HL-60/S4 treated with retinoic acid at 250 ng/mL for 4 days and 3 days (cell line): ENCODE results near the gene RPL35.

ENCODE experiments used
- in situ Hi-C: fragments of 300-500 bp; cut with MboI; formaldehyde crosslinking; loops from 2 replicates; pipeline ENCODE4 v1.7.0; 2022; ENCODE audit warnings: low sequenced_read_pairs

RPL35 gene

GRCh38 chr9:124828489-124829333, 33.0 kb downstream of the RPL35 start:
- in situ Hi-C loops: no loop called here

DNA sequence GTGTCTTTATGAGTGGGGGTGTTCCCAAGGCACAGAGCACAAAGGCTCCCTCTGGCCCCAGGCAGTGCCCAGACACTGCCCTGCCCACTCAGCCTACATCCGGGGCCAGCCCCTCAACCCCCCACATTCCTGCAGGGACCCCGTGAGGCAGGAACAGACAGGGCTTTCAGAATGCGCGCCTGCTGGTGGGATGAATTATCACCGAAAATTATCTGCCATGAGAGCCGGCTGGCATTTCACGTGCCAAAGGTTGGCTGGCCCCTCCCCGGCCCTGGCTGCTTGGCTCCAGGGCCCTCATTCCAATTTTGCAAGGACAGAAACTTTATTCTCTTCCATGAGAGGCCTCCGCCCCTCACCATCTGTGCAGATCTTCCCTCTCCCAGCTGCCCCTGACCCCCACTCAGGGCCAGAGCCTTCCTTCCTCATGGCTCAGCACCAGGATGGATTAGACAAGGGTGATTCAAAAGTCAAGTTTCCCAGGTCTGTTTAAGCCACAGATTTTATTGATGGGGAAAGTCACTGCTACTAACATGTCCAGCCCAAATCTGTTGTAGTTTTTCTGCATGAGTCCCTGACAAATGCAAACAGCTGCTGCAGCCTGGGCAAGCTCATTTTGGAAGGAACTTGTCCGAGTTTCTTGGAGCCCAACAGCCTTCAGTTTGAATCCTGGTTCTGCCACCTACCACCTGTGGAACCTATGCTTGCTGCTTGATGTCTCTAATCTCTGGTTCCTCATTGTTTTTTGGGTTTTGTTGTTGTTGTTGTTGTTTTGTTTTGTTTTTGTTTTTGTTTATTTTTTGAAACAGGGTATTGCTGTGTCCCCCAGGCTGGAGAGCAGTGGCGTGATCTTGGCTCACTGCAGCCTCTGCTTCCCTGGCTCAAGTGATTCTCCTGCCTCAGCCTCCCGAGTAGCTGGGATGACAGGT, 40.8 kb downstream of the RPL35 start:
- in situ Hi-C loops: no loop called here

- in situ Hi-C loops: no loop called here
Observed at GRCh38 chr9:124818431-124819281, 43.1 kb downstream of the RPL35 start.

DNA sequence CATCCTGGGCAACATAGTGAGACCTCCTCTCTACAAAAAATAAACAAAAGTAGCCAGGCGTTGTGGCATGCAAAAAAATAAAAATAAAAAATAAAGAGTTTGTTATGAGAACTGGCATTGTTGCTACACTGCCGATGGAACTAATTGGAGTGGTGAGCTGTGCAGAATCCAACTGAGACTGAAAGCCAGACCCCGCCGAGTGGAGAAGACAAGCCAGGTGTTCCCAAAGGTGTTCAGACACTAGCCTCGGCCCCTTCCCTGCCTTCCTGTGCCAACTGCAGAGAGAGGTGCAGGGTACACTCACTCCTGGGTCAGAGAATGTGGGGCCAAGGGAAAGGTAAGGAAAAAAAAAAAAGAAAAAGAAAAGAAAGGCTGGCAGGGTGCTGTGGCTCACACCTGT, 46.2 kb downstream of the RPL35 start:
- in situ Hi-C loops: no loop called here

- in situ Hi-C loops: no loop called here
Observed at GRCh38 chr9:124814164-124814535, 47.6 kb downstream of the RPL35 start.

- in situ Hi-C loops: no loop called here
Observed at GRCh38 chr9:124813501-124814163, 48.1 kb downstream of the RPL35 start.

DNA sequence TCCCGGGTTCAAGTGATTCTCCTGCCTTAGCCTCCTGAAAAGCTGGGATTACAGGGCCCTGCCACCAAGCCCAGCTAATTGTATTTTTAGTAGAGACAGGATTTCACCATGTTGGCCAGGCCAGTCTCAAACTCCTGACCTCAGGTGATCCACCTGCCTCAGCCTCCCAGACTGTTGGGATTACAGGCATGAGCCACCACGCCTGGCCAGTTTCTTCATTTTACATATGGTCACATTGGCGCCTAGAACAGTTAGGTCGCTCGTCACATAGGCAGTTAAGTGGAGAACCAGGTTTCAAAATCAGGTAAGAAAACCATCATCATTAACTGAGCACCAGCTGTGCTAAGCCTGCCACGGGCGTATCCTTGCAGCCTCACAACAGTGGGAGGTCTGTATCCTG, 48.7 kb downstream of the RPL35 start:
- in situ Hi-C loops: no loop called here

DNA sequence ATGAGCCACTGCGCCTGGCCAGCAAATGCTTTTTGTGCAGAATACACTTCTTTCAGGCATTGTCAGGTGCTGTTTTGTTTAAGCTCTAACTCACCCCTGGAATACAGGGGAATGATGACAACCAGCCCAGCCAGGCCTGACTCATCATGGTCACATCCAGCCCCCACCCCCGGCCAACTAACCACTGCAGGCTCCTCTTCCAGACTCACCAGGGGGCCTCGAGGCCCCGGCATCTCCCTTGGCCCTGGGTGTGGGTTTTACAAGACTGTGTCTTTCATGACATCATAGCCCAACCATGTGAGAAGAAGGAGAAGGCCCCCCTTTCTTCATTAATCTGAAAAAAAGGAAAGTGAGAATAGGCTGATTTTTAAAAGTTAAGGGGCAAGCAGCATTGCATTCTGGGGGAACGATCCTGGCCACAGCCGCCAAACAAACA, 49.3 kb downstream of the RPL35 start:
- in situ Hi-C loops: no loop called here

- in situ Hi-C loops: no loop called here
Observed at GRCh38 chr9:124810663-124811355, 50.9 kb downstream of the RPL35 start.

DNA sequence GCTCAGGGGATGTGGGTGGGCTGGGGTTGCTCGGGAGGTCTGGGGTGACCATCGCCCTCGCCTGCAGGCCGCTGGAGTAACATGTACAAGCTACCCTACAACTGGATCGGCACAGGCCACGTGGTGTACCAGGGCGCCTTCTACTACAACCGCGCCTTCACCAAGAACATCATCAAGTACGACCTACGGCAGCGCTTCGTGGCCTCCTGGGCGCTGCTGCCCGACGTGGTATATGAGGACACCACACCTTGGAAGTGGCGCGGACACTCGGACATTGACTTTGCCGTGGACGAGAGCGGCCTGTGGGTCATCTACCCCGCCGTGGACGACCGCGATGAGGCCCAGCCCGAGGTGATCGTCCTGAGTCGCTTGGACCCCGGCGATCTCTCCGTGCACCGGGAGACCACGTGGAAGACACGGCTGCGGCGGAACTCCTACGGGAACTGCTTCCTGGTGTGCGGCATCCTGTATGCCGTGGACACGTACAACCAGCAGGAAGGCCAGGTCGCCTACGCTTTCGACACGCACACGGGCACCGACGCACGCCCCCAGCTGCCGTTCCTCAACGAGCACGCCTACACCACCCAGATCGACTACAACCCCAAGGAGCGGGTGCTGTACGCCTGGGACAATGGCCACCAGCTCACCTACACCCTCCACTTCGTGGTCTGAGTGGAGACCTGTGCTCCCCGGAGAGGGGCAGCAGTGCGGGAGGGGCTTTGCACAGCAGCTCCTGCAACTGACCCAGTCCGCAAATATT, 51.8 kb downstream of the RPL35 start:
- in situ Hi-C loops: no loop called here

DNA sequence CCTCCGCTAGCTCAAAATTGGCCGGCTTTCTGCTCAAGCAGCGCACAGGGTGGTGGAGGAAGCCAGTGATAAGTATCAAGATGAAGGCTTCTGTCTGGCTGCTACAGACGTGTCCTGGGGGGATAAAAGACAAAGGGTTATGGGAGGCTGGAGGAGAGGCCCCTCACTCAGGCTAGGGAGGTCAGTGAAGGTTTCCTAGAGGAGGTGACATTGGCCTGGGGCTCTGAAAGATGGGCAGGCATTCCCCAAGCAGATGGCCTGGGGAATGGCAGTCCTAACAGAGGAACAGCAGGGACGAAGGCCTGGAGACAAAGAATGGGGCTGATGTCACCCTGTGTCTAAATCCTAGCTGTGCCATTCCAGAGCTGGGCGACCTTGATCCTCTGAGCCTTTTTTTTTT, 52.5 kb downstream of the RPL35 start:
- in situ Hi-C loops: no loop called here

- in situ Hi-C loops: no loop called here
Observed at GRCh38 chr9:124808246-124808956, 53.4 kb downstream of the RPL35 start.
